ENCODE measurements around the gene FAM32A. TPM values are rescaled to one million over a fixed set of nuclear protein-coding genes. Genes with fewer than 3 reads are reported as not detected.

The FAM32A gene
- total RNA-seq = 101 and 104 TPM in 2 replicates

DNA sequence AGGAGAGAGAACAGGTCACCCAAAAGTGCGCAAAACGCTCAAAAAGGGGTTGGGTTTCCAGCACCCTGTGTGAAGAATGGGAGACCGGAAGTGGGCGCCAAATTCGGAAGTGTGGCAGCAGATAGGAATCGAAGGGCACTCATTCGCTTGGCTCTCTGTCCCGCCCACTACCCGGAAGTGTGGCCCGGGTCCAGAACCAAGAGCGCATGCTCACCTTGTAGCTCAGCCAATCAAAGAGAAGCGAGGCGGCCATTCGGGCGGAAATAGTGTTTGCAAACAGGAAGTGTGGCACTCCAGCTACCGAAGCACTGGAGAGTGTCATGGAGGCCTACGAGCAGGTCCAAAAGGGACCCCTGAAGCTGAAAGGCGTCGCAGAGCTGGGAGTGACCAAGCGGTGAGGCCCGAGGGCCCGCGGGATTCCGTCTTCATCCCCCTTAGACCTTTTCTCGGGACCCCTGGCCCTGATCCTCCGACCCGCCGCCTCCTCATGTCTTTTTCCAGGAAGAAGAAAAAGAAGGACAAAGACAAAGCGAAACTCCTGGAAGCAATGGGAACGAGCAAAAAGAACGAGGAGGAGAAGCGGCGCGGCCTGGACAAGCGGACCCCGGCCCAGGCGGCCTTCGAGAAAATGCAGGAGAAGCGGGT is at the start of gene FAM32A:
FAM32A (plus strand) TSS at position 288 of the 645 bp plus-strand sequence; CDS start at position 321, 33 bp downstream.

DNA sequence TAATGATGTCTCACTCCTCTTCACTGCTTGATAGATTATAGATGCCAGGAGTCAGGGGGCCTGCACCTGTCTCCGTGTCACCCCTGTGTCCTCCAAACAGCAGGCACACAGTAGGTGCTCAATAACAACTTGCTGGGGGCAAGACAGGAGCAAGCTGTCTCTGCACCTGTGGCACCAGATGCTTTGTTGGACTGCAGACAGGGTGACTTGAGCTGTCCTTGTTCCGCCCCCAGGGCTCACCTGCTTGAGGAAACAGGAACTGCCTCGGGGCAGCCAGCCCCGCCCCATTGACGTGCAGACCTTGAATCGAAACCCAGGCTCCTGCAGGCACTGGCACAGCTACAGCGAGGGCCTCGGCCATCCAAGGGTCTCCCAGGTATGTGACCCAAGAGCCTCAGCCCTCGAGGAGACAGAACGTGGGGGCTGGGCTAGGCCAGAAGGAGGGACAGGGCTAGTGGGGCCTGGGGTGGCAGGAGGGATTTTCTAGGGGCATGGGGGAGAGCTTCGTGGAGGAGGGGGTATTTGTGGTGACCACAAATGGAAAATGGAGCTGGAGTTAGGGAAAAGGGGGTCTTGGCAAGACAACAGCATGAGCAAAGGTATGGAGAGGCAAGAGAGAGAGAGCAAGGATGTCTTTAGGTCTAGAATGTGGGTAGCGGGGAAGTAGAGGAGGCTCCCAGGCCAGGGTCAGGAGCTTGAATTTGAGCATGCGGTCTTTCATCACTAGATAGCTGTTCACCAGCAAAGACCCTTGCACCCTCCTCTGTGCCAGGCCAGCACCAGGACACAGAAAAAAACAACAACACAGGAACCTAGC is 41.6 kb upstream of the FAM32A start, which contains the start of gene HSH2D:
HSH2D (plus strand) TSS at position 287 of the 817 bp plus-strand sequence. CDS start 5,066 bp downstream, outside the sequence.

DNA sequence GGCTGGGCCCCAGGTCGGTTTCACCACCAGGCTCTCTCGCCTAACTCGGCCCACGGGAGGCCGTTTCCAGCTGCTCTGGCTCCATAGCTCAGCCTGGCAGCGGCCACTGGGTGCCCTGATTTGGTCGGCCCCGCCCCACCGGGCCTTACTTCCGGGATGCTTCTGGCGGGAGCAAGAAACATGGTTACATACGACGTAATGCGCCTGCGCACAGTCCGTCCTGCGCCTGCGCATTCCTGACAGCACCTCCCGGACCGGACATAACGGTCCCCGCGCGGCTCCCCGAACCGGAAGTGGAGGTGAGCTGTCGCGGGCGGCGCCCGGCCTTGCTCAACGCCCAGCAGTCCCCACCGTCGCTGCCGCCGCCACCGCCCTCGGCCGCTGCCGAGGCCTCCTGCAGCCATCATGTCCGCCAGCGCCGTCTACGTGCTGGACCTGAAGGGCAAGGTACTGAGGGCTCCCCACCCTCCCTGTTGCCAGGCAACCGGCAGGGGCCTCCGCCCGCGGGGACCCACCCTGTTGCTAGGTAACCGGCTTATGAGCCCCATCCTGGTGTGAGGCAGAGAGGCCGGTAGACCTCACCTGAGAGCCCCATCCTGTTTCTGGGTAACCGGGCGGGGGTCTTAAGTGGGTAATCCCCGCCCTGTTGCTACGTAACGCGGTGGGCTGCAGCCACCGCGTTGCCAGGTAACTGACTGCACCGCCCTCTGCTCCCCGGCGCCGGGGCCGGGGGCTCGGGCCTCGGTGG is 12.6 kb downstream of the FAM32A start, which contains the start of gene AP1M1:
AP1M1 (plus strand) TSS at position 290 of the 748 bp plus-strand sequence; CDS start at position 406, 116 bp downstream.

Small RNA genes within 50 kb of the gene (small RNA-seq; reads per million reads assigned to genes)
- gene RF00017 = not detected

Other genes starting within 250 kb of the FAM32A start
- gene OR10H4, start 236.4 kb upstream of the FAM32A start, total RNA-seq = not detected in 2 replicates
- 1,122 and 1,176 TPM in 2 replicates for gene TPM4, start 108.9 kb upstream of the FAM32A start, total RNA-seq
- gene RAB8A, start 73.5 kb upstream of the FAM32A start, total RNA-seq = 77.3 and 94.0 TPM in 2 replicates
- gene HSH2D, start 41.7 kb upstream of the FAM32A start, total RNA-seq = not detected in 2 replicates
- gene CIB3, start 11.9 kb upstream of the FAM32A start, total RNA-seq = not detected in 2 replicates
- gene AP1M1, start 12.5 kb downstream of the FAM32A start, total RNA-seq = 59.3 and 79.6 TPM in 2 replicates
- 8.0 and 8.3 TPM in 2 replicates for gene KLF2, start 139.4 kb downstream of the FAM32A start, total RNA-seq

Data from thoracic aorta endothelial cell (primary cell).